ENCODE results near the gene UGT8. TPM values are rescaled to one million over a fixed set of nuclear protein-coding genes. Genes with fewer than 3 reads are reported as not detected.
"Not testable (repeated sequence)": the region's sequence is repeated elsewhere in the genome, so short reads cannot be mapped to it uniquely, and the experiment has no call there.

The UGT8 gene
- total RNA-seq, 4 donors from 2014 or later, result 0.12 to 0.19 TPM; not detected in 2

- ATAC-seq (ENCODE audit: low FRiP score) (no peak), DNase-seq (ENCODE audit: low spot score) (no peak)
- TF ChIP-seq CTCF (IDR thresholded peaks at IDR 0.05), result no peak
Observed at GRCh38 chr4:114577386-114577785, 21.2 kb upstream of the UGT8 start.

- no peak for ATAC-seq (ENCODE audit: low FRiP score)
- no peak for TF ChIP-seq CTCF (IDR thresholded peaks at IDR 0.05)
- no peak for DNase-seq (ENCODE audit: low spot score)
Observed at GRCh38 chr4:114582621-114583020, 16.0 kb upstream of the UGT8 start.

- no peak for TF ChIP-seq CTCF (IDR thresholded peaks at IDR 0.05)
- ATAC-seq (ENCODE audit: low FRiP score), result no peak
- no peak for DNase-seq (ENCODE audit: low spot score)
Observed at GRCh38 chr4:114588305-114588704, 10.3 kb upstream of the UGT8 start.

GRCh38 chr4:114590360-114590759 is 8.2 kb upstream of the UGT8 start:
- ATAC-seq (ENCODE audit: low FRiP score); DNase-seq (ENCODE audit: low spot score): not testable (repeated sequence)

GRCh38 chr4:114593526-114593925 is 5.1 kb upstream of the UGT8 start:
- ATAC-seq (ENCODE audit: low FRiP score) (no peak), DNase-seq (ENCODE audit: low spot score) (no peak)
- no peak for TF ChIP-seq CTCF (IDR thresholded peaks at IDR 0.05)

GRCh38 chr4:114595207-114595606 is 3.4 kb upstream of the UGT8 start:
- no peak for TF ChIP-seq CTCF (IDR thresholded peaks at IDR 0.05)
- no peak for DNase-seq (ENCODE audit: low spot score)
- ATAC-seq (ENCODE audit: low FRiP score), result no peak

GRCh38 chr4:114595921-114596320 is 2.7 kb upstream of the UGT8 start:
- ATAC-seq (ENCODE audit: low FRiP score) (no peak), DNase-seq (ENCODE audit: low spot score) (no peak)
- TF ChIP-seq CTCF (IDR thresholded peaks at IDR 0.05), result no peak
